GM18867 (cell line): Measurements from ENCODE around the gene LSM2.
"Not testable (repeated sequence)": the region's sequence is repeated elsewhere in the genome, so short reads cannot be mapped to it uniquely, and the experiment has no call there.

Experiments
- ATAC-seq: cut with Tn5 transposase; IDR thresholded peaks from one replicate; pipeline ENCODE4 v1.9.1; 2021; ENCODE audit warnings: mild to moderate bottlenecking, moderate library complexity; ENCODE audit not compliant: unreplicated experiment

LSM2 gene

DNA sequence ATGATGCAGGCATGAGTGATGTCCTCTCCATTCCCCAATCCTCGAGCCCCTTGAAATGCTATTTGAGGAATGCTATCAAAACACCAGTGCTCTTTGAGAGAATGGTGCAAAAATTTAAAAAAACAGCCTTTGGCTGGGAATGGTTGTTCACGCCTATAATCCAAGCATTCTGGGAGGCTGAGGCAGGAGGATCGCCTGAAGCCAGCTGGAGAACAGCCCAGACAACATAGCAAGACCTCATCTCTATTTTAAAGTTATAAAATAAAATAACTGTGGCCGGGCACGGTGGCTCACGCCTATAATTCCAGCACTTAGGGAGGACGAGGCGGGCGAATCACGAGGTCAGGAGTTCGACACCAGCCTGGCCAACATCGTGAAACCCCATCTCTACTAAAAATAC, 7.0 kb downstream of the LSM2 start:
- ATAC-seq, result no peak

- ATAC-seq, result no peak
Measured at GRCh38 chr6:31797588-31797987, 9.2 kb downstream of the LSM2 start.

GRCh38 chr6:31796993-31797385, 9.8 kb downstream of the LSM2 start:
- no peak for ATAC-seq

DNA sequence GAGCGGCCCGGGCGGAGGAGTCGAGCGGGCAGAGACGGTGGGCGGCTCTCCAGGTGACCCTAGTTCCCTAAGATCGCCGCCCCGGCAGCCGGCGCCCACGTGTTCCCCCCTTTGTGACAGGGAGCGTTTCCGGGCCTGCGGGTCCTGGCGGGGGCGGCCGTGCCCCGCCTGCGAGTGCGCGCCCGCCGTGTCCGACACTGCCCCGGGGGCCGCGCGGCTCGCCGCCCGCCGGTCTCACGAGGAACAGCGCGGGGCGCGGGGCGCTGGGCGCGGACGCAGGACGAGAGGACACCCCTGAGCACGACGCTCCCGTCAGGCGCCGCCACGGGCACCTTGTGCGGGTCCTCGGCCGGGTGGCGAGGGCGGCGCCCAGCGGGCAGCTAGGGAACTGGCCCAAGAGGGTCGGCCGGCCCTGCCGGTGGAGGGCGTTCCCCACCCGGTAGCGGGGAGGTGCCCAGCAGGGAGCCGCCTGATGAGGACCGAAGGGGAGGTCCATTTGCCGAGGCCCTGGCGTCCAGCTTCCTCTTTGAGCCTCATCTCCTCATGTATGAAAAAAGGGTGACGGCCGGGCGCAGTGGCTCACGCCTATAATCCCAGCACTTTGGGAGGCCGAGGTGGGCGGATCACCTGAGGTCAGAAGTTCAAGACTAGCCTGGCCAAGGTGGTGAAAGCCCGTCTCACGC, 11.0 kb downstream of the LSM2 start, which contains the start of gene VARS1:
Gene VARS1 (minus strand): TSS at position 137 of the 683 bp plus-strand sequence. CDS start 535 bp downstream, outside the sequence.
- ATAC-seq, result peak; percentile 77

- ATAC-seq, result peak; percentile 17
Measured at GRCh38 chr6:31794866-31795615, 11.7 kb downstream of the LSM2 start.

DNA sequence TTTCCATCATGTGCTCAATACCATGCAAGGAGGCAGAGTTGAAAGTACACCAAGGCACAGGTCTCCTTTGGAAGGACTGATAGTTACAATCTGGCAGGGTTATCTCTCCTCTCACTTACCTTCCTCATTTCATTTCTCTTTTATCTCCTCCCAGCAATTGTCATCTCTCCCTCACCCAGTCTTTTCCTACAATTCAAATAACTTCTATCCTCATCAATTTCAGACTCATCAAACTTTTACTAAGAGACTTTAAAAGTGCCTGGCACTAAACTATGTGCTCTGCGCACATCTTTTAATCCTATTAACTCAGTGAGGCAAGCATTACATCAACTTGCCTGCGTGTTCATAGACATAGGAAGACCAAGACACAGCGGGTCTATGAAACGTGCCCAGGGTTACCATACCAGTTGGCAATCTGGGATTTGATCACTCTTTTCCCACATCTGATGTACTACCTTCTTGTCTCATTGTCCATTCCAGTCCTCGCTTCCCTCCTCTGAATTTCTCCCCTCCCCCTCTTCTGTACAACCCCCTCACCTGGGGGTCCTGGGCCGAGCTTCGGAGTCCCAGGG, 12.4 kb downstream of the LSM2 start:
- no peak for ATAC-seq

GRCh38 chr6:31793927-31794245, 12.9 kb downstream of the LSM2 start:
- not testable (repeated sequence) for ATAC-seq

DNA sequence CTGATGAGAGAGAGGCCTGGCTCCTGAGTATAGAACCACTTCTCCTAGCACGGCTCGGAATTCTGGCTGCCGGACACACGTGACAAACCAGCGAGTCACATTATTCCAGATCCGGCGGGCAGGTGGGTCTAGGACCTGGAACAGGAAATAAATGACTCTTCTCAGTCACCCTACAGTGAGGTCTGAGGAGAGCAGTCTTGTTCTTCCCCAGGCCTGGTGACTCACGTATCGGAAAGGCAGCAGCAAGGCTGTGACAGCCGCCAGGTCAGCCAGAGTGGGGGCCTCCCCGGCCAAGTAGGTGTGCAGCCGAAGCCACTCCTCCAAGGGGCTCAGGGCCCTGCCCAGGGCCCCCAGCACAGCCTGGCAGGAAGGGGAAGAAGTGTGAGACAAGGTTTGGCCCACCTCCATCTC, 14.0 kb downstream of the LSM2 start:
- no peak for ATAC-seq

- no peak for ATAC-seq
Measured at GRCh38 chr6:31792090-31792374, 14.7 kb downstream of the LSM2 start.

GRCh38 chr6:31791324-31792089, 15.3 kb downstream of the LSM2 start:
- ATAC-seq, result no peak

DNA sequence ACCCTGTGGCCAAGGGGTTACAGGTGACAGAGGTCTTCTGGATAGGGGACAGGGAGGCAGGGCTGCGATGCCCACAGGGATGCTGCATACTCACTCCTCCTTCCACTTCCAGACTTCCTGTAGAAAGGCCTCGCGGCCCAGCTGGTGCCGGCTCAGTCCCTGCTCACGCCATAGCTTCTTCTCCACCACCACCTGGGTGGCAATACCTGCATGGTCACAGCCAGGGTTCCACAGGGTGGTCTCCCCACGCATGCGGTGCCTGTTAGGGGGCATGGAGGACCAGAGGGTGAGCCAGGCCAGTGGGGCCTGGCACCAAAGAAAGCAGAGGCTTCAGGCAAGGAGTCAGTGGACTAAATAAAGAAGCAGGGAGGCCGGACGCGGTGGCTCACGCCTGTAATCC, 21.3 kb downstream of the LSM2 start:
- no peak for ATAC-seq

DNA sequence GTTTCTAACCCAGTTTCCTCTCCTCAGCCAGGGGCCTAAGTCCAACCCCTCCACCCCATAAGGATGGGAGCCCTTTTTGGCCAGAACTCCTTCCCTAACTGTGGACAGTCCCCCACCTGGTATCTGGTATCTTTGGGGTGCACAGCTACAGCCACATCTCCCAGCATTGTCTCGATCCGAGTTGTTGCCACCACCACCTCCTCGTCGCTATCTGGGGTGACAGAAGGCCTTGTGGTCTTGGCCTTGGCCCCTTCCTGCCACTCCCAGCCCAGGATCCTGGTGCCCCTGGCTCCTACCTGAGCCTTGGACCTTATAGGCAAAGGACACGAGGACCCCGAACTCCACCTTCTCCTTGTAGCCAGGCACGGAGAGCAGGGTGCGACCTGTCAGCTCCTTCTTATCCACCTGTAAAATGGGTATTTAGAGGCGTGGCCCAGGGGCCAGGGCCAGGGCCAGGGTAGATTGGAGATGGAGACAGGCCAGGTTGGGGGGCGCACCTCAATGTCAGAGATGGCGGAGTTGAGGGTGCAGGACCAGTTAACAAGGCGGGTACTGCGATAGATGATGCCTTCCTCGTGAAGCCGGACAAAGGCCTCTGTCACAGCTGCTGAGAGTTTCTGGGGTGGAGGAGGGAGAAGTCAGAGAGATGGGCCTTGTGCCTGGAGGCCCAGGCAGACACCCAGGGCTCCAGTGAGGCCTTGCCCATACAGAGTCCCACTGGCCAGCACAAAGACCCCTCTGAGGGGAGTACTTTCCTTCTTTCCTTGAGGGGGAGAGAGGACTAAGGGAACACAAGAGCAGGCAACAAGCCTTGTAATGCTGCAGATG, 22.5 kb downstream of the LSM2 start:
- ATAC-seq, result no peak

DNA sequence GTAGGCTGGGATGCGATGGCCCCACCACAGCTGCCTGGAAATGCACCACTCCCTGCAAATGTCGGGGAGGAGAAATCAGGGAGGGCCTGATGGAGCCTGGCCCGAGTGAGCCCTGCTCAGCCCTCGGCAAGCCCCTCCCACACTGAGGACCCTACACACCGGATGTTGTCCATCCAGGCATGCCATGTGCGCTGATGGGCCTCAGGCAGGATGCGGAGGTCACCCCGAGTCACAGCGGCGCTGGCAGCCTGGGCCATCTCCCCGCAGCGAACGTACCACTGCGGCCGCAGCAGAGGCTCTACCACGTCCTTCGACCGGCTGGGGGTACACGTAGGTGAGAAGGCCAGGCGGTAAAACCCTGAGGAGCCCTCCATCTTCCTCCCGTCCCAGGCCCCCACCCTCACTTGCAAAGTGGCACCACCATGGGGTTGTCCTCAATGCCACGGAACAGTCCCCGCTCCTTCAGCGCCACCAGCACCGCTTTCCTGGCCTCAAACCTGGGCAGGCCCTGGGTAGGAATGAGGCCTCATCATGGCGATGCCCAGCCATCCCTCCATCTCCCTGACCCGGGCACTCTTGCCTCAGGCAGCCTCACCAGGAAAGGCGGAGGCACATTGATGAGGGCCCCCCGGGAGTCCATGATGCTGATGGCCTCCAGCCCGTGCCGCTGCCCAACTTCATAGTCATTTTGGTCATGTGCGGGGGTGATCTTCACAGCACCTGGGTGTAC, 24.5 kb downstream of the LSM2 start:
- no peak for ATAC-seq

GRCh38 chr6:31781244-31782125, 25.3 kb downstream of the LSM2 start:
- ATAC-seq, result no peak

DNA sequence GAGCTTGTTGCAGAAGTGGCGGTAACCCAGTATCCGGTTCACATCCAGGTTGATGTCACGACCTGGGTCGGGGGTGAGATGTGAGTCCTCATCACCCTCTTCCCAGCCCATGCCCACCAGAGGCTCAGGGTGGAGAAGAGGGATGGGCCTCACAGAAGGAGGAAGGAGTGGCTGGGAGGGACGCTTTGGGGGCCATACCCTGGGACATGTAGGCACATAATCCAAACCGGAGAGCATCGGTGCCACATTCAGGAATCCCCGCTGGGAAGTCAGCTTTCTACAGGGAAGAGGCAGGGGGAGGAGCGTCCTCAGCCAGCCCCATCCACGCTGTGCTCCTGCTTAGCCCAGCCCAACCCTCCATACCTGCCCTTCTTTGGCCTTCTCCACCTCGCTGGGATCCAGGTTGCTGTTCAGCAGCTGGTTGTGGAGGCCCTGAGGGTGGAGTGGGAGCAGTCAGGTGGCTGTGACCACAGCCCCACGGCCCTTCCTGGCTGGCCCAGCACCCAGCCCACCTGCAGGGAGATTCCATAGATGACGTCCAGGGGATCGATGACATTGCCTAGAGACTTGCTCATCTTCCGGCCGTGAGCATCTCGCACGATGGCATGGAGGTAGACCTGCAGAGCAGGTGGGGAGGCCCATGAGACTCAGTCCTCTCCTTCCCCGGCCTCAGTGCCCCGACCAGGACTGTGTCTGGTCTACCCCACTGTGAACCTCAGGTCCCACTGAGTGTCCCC, 26.1 kb downstream of the LSM2 start:
- ATAC-seq, result no peak

DNA sequence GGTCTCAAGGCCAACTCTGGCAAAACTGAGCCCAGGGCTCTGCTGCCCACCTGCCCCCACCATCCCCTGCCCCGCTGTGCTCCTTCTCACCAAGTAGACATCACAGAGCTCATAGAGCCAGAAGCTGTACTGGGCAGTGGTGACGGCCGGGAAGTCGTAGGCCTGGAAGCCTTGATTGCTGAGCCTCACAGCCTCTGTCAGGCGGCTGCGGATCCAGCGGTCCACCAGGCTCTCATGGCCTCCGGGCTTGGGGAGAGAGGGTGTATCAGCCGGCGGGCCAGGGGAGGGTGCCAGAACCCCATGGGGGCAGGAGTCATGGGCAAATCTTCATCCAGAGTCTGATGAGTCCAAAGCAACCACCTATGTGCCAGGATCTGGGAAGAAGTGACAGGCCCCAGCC, 26.9 kb downstream of the LSM2 start:
- no peak for ATAC-seq

GRCh38 chr6:31778999-31779885, 27.5 kb downstream of the LSM2 start:
- ATAC-seq, result no peak

DNA sequence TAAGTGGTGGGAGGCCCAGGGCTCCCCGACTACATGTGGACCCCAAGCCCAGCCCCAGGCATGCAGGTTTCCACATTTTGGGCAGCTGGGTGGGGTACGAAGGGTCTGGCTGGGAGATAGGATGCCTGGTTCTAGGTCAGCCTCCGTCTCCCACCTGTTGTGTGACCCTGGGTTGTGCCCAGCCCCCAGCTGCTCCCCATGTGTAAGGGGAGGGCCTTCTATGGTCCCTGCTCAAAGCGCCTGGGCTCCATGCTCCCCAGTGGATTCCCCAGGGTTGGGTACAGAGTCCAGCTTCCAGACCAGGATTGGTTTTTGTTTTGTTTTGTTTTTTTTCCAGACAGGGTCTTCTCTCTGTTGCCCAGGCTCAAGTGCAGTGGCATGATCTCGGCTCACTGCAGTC, 28.6 kb downstream of the LSM2 start:
- ATAC-seq, result no peak
